ENCODE measurements around the gene KDM7A. TPM values are rescaled to one million over a fixed set of nuclear protein-coding genes. Genes with fewer than 3 reads are reported as not detected.

KDM7A gene
- total RNA-seq, 1 experiment from 2014 or later, result 5.1 TPM

GRCh38 chr7:140053812-140054539 is 122.8 kb downstream of the KDM7A start:
- H3K9me3 Mint-ChIP-seq (ENCODE audit: unreplicated experiment), result no peaks in the 10 kb centered on the region
- no peak for TF ChIP-seq CTCF (IDR thresholded peaks at IDR 0.05; ENCODE audit: insufficient read depth in 1 of 2, low read depth in 1 of 2, low read length in 1 of 2, severe bottlenecking in 1 of 2, unreplicated experiment in 1 of 2)
- no peak overlapping the region for H3K27ac Mint-ChIP-seq (ENCODE audit: unreplicated experiment)
- no peak for DNase-seq
- H3K27me3 Mint-ChIP-seq (ENCODE audit: insufficient read depth, unreplicated experiment), result no peaks in the 10 kb centered on the region
- H3K36me3 ChIP-seq (ENCODE audit: control insufficient read depth, insufficient read depth, low read length), result no peaks in the 10 kb centered on the region
- CTCF ChIA-PET, result no interaction called here
- no peaks in the 10 kb centered on the region for H3K9me3 ChIP-seq
- H3K4me1 Mint-ChIP-seq (ENCODE audit: low read depth, unreplicated experiment), result peaks cover 9% of the 10 kb centered on the region
- H3K4me3 Mint-ChIP-seq (ENCODE audit: unreplicated experiment), result no peak overlapping the region
- POLR2A ChIA-PET, result no interaction called here
- H3K27me3 ChIP-seq (replicated peaks; ENCODE audit: control insufficient read depth, insufficient read depth, low read length), result no peaks in the 10 kb centered on the region
- no TSS peak for BruUV-seq (replicated peaks)
- H3K4me1 ChIP-seq, result peaks cover 10% of the 10 kb centered on the region
- H3K36me3 Mint-ChIP-seq (ENCODE audit: insufficient read depth, unreplicated experiment), result peaks cover 6% of the 10 kb centered on the region
- intact Hi-C loops (cut with micrococcal nuclease; ENCODE audit: unreplicated experiment), result no loop called here
- no peak overlapping the region for H3K4me3 ChIP-seq (ENCODE audit: low read depth, low read length)

GRCh38 chr7:140051820-140052219 is 125.0 kb downstream of the KDM7A start:
- H3K27me3 Mint-ChIP-seq (ENCODE audit: insufficient read depth, unreplicated experiment), result no peaks in the 10 kb centered on the region
- Histone ChIP-seq H3K9me3 (no peaks in the 10 kb centered on the region), H3K27me3 (replicated peaks; ENCODE audit: control insufficient read depth, insufficient read depth, low read length) (no peaks in the 10 kb centered on the region), H3K4me3 (ENCODE audit: low read depth, low read length) (no peak overlapping the region), H3K4me1 (peaks cover 17% of the 10 kb centered on the region), H3K36me3 (ENCODE audit: control insufficient read depth, insufficient read depth, low read length) (no peaks in the 10 kb centered on the region)
- no peak for DNase-seq
- H3K27ac Mint-ChIP-seq (ENCODE audit: unreplicated experiment), result no peak overlapping the region
- no peak overlapping the region for H3K4me3 Mint-ChIP-seq (ENCODE audit: unreplicated experiment)
- no peak for TF ChIP-seq CTCF (IDR thresholded peaks at IDR 0.05; ENCODE audit: insufficient read depth in 1 of 2, low read depth in 1 of 2, low read length in 1 of 2, severe bottlenecking in 1 of 2, unreplicated experiment in 1 of 2)
- no TSS peak for BruUV-seq (replicated peaks)
- no peaks in the 10 kb centered on the region for H3K9me3 Mint-ChIP-seq (ENCODE audit: unreplicated experiment)
- peaks cover 10% of the 10 kb centered on the region for H3K4me1 Mint-ChIP-seq (ENCODE audit: low read depth, unreplicated experiment)
- peaks cover 6% of the 10 kb centered on the region for H3K36me3 Mint-ChIP-seq (ENCODE audit: insufficient read depth, unreplicated experiment)
- ChIA-PET CTCF (no interaction called here), POLR2A (no interaction called here)
- intact Hi-C loops (cut with micrococcal nuclease; ENCODE audit: unreplicated experiment), result no loop called here

- H3K9me3 ChIP-seq, result no peaks in the 10 kb centered on the region
- H3K4me3 ChIP-seq (ENCODE audit: low read depth, low read length), result no peak overlapping the region
- Mint-ChIP-seq H3K27me3 (ENCODE audit: insufficient read depth, unreplicated experiment) (no peaks in the 10 kb centered on the region), H3K4me3 (ENCODE audit: unreplicated experiment) (no peak overlapping the region), H3K27ac (ENCODE audit: unreplicated experiment) (no peak overlapping the region), H3K4me1 (ENCODE audit: low read depth, unreplicated experiment) (peaks cover 21% of the 10 kb centered on the region), H3K9me3 (ENCODE audit: unreplicated experiment) (no peaks in the 10 kb centered on the region), H3K36me3 (ENCODE audit: insufficient read depth, unreplicated experiment) (peaks cover 6% of the 10 kb centered on the region)
- CTCF ChIA-PET, result no interaction called here
- H3K27me3 ChIP-seq (replicated peaks; ENCODE audit: control insufficient read depth, insufficient read depth, low read length), result no peaks in the 10 kb centered on the region
- POLR2A ChIA-PET, result no interaction called here
- no TSS peak for BruUV-seq (replicated peaks)
- intact Hi-C loops (cut with micrococcal nuclease; ENCODE audit: unreplicated experiment), result no loop called here
- no peak for DNase-seq
- no peaks in the 10 kb centered on the region for H3K36me3 ChIP-seq (ENCODE audit: control insufficient read depth, insufficient read depth, low read length)
- peaks cover 24% of the 10 kb centered on the region for H3K4me1 ChIP-seq
- no peak for TF ChIP-seq CTCF (IDR thresholded peaks at IDR 0.05; ENCODE audit: insufficient read depth in 1 of 2, low read depth in 1 of 2, low read length in 1 of 2, severe bottlenecking in 1 of 2, unreplicated experiment in 1 of 2)
Observed at GRCh38 chr7:140050100-140050499, 126.7 kb downstream of the KDM7A start.

Measured in Caco-2 (cell line).